Posterior cingulate gyrus (tissue), 11 donors: Measurements from ENCODE around the gene SST.
"Not testable (repeated sequence)": the region's sequence is repeated elsewhere in the genome, so short reads cannot be mapped to it uniquely, and the experiment has no call there.

Source experiments
- DNase-seq, 10 donors: peaks; one replicate each; pipeline versions ENCODE4 v3.0.0 to v3.0.0-alpha.2; 2020 to 2021; ENCODE audit warnings: mixed read lengths in 3 of 10
- intact Hi-C: fragments of 100-400 bp; cut with DNase I; formaldehyde crosslinking; loops from one replicate; pipeline ENCODE4 v1.15.1; 2023

Gene SST

DNA sequence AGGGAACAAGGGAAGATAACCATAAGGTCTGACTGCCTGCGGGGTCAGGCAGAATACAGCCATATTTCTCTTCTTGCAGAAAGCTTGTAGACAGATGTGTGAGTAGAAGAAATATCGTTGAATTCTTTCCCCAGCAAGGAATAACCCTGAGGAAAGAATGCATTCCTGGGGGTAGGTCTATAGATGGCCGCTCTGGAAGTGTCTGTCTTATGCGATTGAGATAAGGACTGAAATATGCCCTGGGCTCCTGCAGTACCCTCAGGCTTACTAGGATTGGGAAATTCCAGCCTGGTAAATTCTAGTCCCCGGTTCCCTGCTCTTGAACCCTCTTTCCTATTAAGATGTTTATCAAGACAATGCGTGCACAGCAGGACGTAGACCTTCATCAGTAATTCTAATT, 15.8 kb upstream of the SST start:
- DNase-seq = no peak
- intact Hi-C loops = no loop called here

DNA sequence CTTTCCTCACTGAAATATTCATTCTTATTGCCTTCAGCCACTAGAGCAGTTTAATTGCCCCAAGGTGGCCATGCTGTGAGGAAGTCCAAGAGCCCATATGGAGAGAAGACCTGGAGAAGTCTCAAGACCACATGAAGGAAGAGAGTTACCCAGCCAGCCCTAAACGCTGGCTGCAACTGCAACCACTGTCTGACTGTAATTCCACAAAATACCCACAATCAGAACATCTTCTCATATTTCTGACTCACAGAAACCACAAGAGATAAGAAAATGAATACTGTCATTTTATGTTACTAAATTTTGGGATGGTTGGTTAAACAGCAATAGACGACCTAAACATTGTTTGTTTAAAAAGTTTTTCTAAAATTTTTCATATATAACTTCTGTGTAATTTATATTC, 14.7 kb upstream of the SST start:
- DNase-seq = no peak
- intact Hi-C loops = no loop called here

GRCh38 chr3:187684444-187684843, 14.2 kb upstream of the SST start:
- intact Hi-C loops = no loop called here
- no peak for DNase-seq

DNA sequence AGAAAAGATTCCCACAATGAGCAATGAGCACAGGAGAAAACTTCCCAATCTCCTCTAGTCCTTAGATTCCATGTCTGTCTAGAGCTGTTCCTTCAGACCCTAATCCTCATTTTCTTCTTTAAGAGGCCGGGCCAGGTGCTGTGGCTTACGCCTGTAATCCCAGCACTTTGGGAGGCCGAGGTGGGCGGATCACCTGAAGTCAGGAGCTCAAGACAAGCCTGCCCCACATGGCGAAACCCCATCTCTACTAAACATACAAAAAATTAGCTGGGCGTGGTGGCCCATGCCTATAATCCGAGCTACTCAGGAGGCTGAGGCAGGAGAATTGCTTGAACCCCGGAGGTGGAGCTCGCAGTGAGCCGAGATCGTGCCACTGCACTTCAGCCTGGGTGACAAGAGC, 11.6 kb upstream of the SST start:
- DNase-seq, intact Hi-C loops: not testable (repeated sequence)

- peak; percentile 42 to 94 (median 79) for DNase-seq
- intact Hi-C loops = loop anchor here (1.0 to 2.0 kb wide), 3 partner anchors 35 to 460 kb away; no protein-coding TSS in a partner anchor
Measured at GRCh38 chr3:187679638-187680396, 9.6 kb upstream of the SST start.

DNA sequence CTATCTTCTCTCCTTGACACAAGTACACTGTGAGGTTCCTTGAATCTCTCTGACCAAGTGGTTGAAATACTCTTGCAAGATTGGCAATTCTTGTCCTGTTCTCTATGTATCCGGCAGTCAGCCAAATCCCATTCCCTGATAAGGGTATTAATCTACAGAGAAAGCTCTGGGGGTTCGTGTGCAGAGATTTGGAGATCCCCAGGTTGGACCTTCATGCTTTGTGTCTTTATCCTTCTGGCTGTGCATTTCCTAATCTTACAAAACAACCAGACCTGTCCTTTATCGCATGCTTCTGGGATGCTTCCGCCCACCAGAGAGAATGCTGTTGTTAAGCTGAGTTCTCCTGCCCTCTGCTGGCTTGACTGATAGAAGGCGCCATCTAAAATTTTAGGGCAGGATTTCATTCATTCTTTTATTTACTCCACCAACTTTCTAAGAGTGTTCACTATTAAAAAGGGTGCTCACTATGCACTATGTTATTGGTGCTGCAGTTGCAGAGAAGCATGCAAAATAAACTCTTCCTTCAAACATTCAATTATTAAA, 8.6 kb upstream of the SST start:
- DNase-seq = peak in 8 of 10 donors; percentile 31 to 87 (median 43)
- intact Hi-C loops = loop anchor here (1.0 to 2.0 kb wide), 3 partner anchors 36 to 458 kb away; no protein-coding TSS in a partner anchor

GRCh38 chr3:187677604-187678003, 7.4 kb upstream of the SST start:
- intact Hi-C loops = loop anchor here (2.0 kb wide), 1 partner anchor 37 kb away; no protein-coding TSS in a partner anchor
- no peak for DNase-seq

GRCh38 chr3:187673012-187673411, 2.8 kb upstream of the SST start:
- DNase-seq = no peak
- intact Hi-C loops = no loop called here

GRCh38 chr3:187667526-187667925, 2.7 kb downstream of the SST start:
- DNase-seq = no peak
- intact Hi-C loops = no loop called here

- intact Hi-C loops = no loop called here
- no peak for DNase-seq
Measured at GRCh38 chr3:187665764-187666402, 4.3 kb downstream of the SST start.

GRCh38 chr3:187665010-187665409, 5.2 kb downstream of the SST start:
- no peak for DNase-seq
- intact Hi-C loops = no loop called here

DNA sequence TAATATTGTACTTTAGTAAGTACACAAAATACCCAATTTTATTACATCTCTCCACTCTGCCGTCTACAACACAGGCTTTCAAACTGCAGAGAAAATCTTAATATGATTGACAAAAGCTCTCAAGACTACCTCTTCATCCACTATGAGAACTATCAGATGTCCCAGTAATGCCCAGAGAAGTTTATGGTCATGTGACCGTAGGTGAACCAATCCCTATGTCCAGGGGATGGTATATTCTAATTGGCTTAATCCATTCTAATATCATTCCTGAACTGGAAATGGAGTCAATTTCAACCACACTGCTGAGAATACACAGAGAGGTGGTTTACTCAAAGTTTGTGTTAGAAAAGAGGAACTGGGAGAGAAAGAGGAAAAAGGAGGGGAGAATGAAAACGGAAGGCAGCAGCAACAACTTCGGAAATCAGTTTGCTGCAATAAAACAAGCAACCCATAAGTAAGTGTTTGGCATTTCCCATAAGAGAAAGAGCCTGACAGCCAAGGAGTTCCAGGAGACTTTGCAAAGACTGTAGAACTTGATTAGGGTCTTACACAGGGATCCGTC, 7.3 kb downstream of the SST start:
- no peak for DNase-seq
- intact Hi-C loops = no loop called here

GRCh38 chr3:187661267-187661666, 8.9 kb downstream of the SST start:
- DNase-seq = no peak
- intact Hi-C loops = no loop called here

DNA sequence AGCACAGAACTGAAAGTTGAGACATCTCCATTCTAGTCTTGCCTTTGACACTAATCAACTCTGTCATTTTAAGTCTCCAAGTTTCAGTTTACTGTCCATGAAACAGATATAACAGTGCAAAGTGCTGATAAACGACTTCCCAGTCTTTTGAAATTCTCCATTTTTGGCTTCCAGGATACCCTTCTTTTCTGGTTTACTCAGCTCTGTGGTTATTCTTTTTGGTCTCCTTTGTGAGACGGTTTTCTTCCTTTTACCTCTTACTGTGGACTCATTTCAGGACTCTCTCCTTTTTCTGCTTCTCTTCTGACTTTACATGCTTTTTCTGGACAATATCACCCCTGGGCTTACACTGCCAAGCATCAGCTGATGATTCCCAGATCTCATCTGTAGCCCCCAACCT, 18.9 kb downstream of the SST start:
- no peak for DNase-seq
- intact Hi-C loops = no loop called here

DNA sequence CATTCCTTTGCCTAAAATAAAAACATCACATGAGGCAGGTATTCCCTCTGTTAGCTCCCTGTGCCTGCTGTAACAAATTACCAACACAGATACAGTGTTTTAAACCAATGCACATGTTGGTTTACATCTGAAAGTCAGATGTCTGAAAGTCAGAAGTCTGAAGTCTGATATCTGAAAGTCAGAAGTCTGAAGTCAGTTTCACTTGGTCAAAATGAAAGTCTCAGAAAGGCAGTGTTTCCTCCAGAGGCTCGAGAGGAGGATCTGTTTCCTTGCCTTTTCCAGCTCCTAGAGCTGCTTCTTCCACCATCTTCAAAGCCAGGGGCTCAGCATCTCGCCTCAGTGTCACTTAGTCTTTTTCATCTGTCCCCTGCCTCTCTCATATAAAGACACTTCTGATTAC, 22.0 kb downstream of the SST start:
- no peak for DNase-seq
- intact Hi-C loops = no loop called here

GRCh38 chr3:187646906-187647660, 23.1 kb downstream of the SST start:
- no peak for DNase-seq

GRCh38 chr3:187645379-187645778, 24.8 kb downstream of the SST start:
- intact Hi-C loops, DNase-seq: not testable (repeated sequence)

More at GRCh38 chr3:187646906-187647660, 23.1 kb downstream of the SST start:
- intact Hi-C loops = no loop called here

- no peak for DNase-seq
- intact Hi-C loops = no loop called here
Measured at GRCh38 chr3:187642861-187643260, 27.3 kb downstream of the SST start.

GRCh38 chr3:187641320-187642016, 28.7 kb downstream of the SST start:
- DNase-seq = no peak
- intact Hi-C loops = no loop called here

DNA sequence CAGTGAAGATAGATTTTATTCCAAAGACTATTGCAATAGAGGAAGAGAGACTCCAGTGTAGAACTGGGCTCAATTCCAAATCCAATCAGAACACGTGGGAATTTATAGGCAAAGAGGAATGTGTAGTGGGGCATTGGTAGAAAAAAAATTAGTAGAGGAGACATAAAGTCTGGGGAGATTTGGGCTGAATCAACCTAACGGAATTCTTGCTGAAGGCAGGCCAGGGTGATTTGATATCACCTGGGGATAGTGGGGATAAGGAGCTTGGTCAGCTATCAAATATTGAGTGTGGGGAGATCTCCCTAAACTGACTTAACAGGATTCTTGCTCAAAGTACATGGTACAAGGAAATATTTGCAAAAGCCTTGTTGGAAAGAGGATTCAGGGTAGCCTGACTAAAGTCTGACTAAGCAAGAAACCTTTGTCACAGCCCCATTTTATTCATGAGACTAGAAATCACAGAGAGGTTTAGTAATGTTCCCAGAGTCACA, 29.6 kb downstream of the SST start:
- intact Hi-C loops = no loop called here
- DNase-seq = no peak
